Mesenchymal stem cell (in vitro differentiated cells and primary cell): ENCODE data around the gene SYT12.

Source experiments
- DNase-seq: peaks from one replicate; pipeline ENCODE4 v3.0.0-alpha.2; 2013
- H2AFZ ChIP-seq: one replicate; pipeline ENCODE4 v1.6.1; 2013; ENCODE audit warnings: low read depth, mild to moderate bottlenecking, control low read depth, inconsistent platforms, low read length, moderate library complexity
- H2AK5ac ChIP-seq: 2 replicates; pipeline ENCODE4 v1.6.1; 2013; ENCODE audit warnings: low read length, moderate library complexity, mild to moderate bottlenecking, inconsistent platforms; ENCODE audit not compliant: severe bottlenecking
- H2BK120ac ChIP-seq: one replicate; pipeline ENCODE4 v1.6.1; 2013; ENCODE audit warnings: low read depth, mild to moderate bottlenecking, inconsistent platforms, low read length, moderate library complexity
- H2BK12ac ChIP-seq, 2 experiments: one replicate each; pipeline ENCODE4 v1.6.1; 2013; ENCODE audit warnings: inconsistent platforms in 2 of 2, low read length in 2 of 2, mild to moderate bottlenecking in 2 of 2, moderate library complexity in 2 of 2, control low read depth in 1 of 2
- H2BK15ac ChIP-seq: one replicate; pipeline ENCODE4 v1.6.1; 2013; ENCODE audit warnings: mild to moderate bottlenecking, low read depth, inconsistent platforms; ENCODE audit not compliant: poor library complexity, severe bottlenecking
- H2BK5ac ChIP-seq: 2 replicates; pipeline ENCODE4 v1.6.1; 2013; ENCODE audit warnings: low read depth, mild to moderate bottlenecking, low read length, control low read depth, inconsistent platforms; ENCODE audit not compliant: poor library complexity, severe bottlenecking
- H3K14ac ChIP-seq, 2 experiments: one replicate each; pipeline ENCODE4 v1.6.1; 2013; ENCODE audit warnings: inconsistent platforms in 2 of 2, low read length in 2 of 2, control low read depth in 1 of 2, mild to moderate bottlenecking in 1 of 2, moderate library complexity in 1 of 2
- H3K18ac ChIP-seq, 2 experiments: one replicate each; pipeline ENCODE4 v1.6.1; 2013; ENCODE audit warnings: inconsistent platforms in 2 of 2, low read length in 2 of 2, control low read depth in 1 of 2, low read depth in 1 of 2, mild to moderate bottlenecking in 1 of 2
- H3K23ac ChIP-seq, 2 experiments: one replicate each; pipeline ENCODE4 v1.6.1; 2013; ENCODE audit warnings: inconsistent platforms in 2 of 2, low read length in 2 of 2, mild to moderate bottlenecking in 2 of 2, moderate library complexity in 2 of 2, control low read depth in 1 of 2
- H3K27ac ChIP-seq: 2 replicates; pipeline ENCODE4 v1.5.1; 2013; ENCODE audit warnings: mild to moderate bottlenecking, moderate library complexity, low read length, control low read depth, inconsistent platforms; ENCODE audit not compliant: poor library complexity, severe bottlenecking
- H3K27me3 ChIP-seq, 2 experiments: 2 replicates each; pipeline versions ENCODE4 v1.6.1 to v1.7.0; 2013; ENCODE audit warnings: low read length in 2 of 2, mild to moderate bottlenecking in 2 of 2, moderate library complexity in 2 of 2, control low read depth in 1 of 2, inconsistent platforms in 1 of 2; ENCODE audit not compliant: control insufficient read depth in 1 of 2, insufficient read depth in 1 of 2
- H3K36me3 ChIP-seq, 2 experiments: 2 replicates each; pipeline versions ENCODE4 v1.6.1 to v1.7.0; 2013; ENCODE audit warnings: low read length in 2 of 2, control low read depth in 1 of 2, inconsistent platforms in 1 of 2, low read depth in 1 of 2, mild to moderate bottlenecking in 1 of 2; ENCODE audit not compliant: insufficient read depth in 2 of 2, control insufficient read depth in 1 of 2
- H3K4ac ChIP-seq, 2 experiments: one replicate each; pipeline ENCODE4 v1.6.1; 2013; ENCODE audit warnings: inconsistent platforms in 2 of 2, low read length in 2 of 2, mild to moderate bottlenecking in 2 of 2, moderate library complexity in 2 of 2, control low read depth in 1 of 2, low read depth in 1 of 2
- H3K4me1 ChIP-seq: 2 replicates; pipeline ENCODE4 v1.6.1; 2013; ENCODE audit warnings: low read depth, low read length, control low read depth; ENCODE audit not compliant: control insufficient read depth, insufficient read depth
- H3K4me2 ChIP-seq: 2 replicates; pipeline ENCODE4 v1.6.1; 2013; ENCODE audit warnings: low read length, mild to moderate bottlenecking, inconsistent platforms; ENCODE audit not compliant: poor library complexity, severe bottlenecking
- H3K4me3 ChIP-seq, 2 experiments: 2 replicates each; pipeline versions ENCODE4 v1.5.1 to v1.7.0; 2013; ENCODE audit warnings: low read length in 2 of 2, mild to moderate bottlenecking in 2 of 2, control low read depth in 1 of 2, low read depth in 1 of 2; ENCODE audit not compliant: insufficient read depth in 1 of 2
- H3K79me1 ChIP-seq: replicated peaks from 2 replicates; pipeline ENCODE4 v1.6.1; 2013; ENCODE audit warnings: mild to moderate bottlenecking, control low read depth, low read length, inconsistent platforms; ENCODE audit not compliant: poor library complexity, severe bottlenecking
- H3K9ac ChIP-seq: 2 replicates; pipeline ENCODE4 v1.7.0; 2013; ENCODE audit warnings: mild to moderate bottlenecking, low read length, moderate library complexity
- H3K9me3 ChIP-seq: 2 replicates; pipeline ENCODE4 v1.7.0; 2013; ENCODE audit warnings: mild to moderate bottlenecking, low read length; ENCODE audit not compliant: control insufficient read depth
- H4K8ac ChIP-seq: one replicate; pipeline ENCODE4 v1.6.1; 2013; ENCODE audit warnings: inconsistent platforms, mild to moderate bottlenecking, low read length, moderate library complexity
- H4K91ac ChIP-seq: one replicate; pipeline ENCODE4 v1.6.1; 2013; ENCODE audit warnings: mild to moderate bottlenecking, low read length, inconsistent platforms
- WGBS: methylation state at CpG from one replicate; pipeline ENCODE4 v1.1.7; 2013; ENCODE audit warnings: mixed read lengths; 5-methylcytosine and 5-hydroxymethylcytosine counted together

The SYT12 gene

DNA sequence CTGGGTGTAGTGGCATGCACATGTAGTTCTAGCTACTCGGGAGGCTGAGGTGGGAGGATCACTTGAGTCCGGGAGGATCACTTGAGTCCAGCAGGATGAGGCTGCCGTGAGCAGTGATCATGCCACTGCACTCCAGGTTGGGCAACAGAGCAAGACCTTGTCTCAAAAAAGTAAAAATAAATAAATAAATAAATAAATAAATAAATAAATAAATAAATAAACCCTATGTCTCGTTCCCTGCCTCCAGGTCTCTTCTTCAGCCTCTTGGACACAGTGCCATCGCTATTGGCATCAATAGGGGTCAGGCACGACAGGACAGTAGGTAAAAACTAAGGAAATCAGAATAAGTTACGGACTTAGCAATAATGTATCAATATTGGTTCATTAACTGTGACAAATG lies 23.4 kb upstream of the SYT12 start:
- Histone ChIP-seq H3K27ac (no peak overlapping the region), H4K8ac (no peak overlapping the region), H3K4me2 (no peak overlapping the region), H2BK5ac (no peak overlapping the region), H3K18ac (no peak overlapping the region), H3K36me3 (no peaks in the 10 kb centered on the region), H3K4me3 (no peak overlapping the region), H3K27me3 (no peaks in the 10 kb centered on the region), H3K23ac (no peak overlapping the region), H3K9ac (no peak overlapping the region), H2AK5ac (no peak overlapping the region), H4K91ac (no peak overlapping the region), H3K14ac (no peak overlapping the region), H3K4ac (no peak overlapping the region), H3K4me1 (peaks cover 2% of the 10 kb centered on the region), H2BK15ac (no peak overlapping the region), H2BK120ac (no peak overlapping the region), H3K9me3 (no peaks in the 10 kb centered on the region), H2AFZ (no peak overlapping the region), H2BK12ac (no peak overlapping the region), H3K79me1 (no peaks in the 10 kb centered on the region)
- DNase-seq, result no peak
- 92% methylated on average over 5 of the region's 7 CpGs for WGBS

DNA sequence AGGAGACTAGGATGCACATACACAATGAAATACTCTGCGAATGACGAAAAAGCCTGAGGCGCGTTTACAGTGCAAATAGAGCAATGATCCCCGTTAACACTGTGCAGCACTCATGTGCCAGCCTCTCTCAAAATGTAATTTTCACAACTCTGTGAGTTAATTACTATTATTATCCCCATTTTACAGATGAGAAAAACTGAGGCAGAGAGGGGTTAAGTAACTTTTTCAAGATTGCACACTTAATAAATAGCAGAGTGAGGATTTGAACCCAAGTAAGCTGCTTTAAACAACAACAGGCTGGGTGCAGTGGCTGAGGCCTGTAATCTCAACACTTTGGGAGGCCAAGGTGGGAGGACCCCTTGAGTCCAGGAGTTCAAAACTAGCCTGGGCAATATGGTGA lies 21.6 kb upstream of the SYT12 start:
- no peak for DNase-seq
- Histone ChIP-seq H3K79me1 (no peaks in the 10 kb centered on the region), H3K9ac (no peak overlapping the region), H4K91ac (no peak overlapping the region), H2AFZ (no peak overlapping the region), H3K14ac (no peak overlapping the region), H3K27ac (no peak overlapping the region), H3K18ac (no peak overlapping the region), H3K4me1 (peaks cover 2% of the 10 kb centered on the region), H2BK12ac (no peak overlapping the region), H4K8ac (no peak overlapping the region), H2BK120ac (no peak overlapping the region), H2BK15ac (no peak overlapping the region), H2AK5ac (no peak overlapping the region), H3K36me3 (no peaks in the 10 kb centered on the region), H3K4ac (no peak overlapping the region), H3K9me3 (no peaks in the 10 kb centered on the region), H3K4me2 (no peak overlapping the region), H3K23ac (no peak overlapping the region), H3K4me3 (no peak overlapping the region), H3K27me3 (no peaks in the 10 kb centered on the region), H2BK5ac (no peak overlapping the region)
- WGBS, result 89% methylated on average over 5 of the region's 5 CpGs

DNA sequence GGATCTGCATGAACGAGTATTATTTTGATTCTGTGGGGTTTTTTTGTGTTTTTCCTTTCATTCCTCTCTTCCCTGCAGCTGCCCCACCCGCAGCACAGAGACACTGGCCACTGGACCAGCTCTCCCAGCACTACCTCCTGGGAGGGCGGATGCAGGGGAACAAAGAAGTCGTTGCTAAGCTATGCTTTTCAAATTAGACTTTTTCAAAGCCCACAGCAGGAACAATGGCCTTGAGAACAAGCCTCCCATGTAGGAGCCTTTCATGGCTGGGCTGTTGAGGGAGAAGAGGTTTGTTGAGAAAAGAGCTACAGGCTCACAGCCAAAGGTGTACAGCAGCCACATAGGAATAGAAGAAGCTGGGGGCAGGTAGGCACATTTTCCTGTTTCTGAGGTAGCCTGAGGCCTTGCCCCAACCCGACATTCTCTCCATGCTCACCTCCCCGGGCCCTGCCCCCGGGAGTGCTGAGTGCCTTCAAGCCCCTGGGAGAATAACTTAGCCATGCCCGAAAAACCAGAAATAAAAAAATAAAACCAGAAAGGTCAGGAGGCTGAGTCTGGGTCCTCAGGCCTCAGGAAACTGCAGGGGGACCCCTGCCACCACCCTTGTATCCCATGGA lies 20.5 kb upstream of the SYT12 start:
- H4K8ac ChIP-seq, result no peak overlapping the region
- no peaks in the 10 kb centered on the region for H3K27me3 ChIP-seq
- no peak overlapping the region for H3K9ac ChIP-seq
- no peaks in the 10 kb centered on the region for H3K9me3 ChIP-seq
- no peak overlapping the region for H3K14ac ChIP-seq
- no peak overlapping the region for H3K4me3 ChIP-seq
- H2BK5ac ChIP-seq, result no peak overlapping the region
- H3K79me1 ChIP-seq, result no peaks in the 10 kb centered on the region
- H3K36me3 ChIP-seq, result no peaks in the 10 kb centered on the region
- no peak overlapping the region for H2BK12ac ChIP-seq
- H3K18ac ChIP-seq, result no peak overlapping the region
- no peak for DNase-seq
- no peak overlapping the region for H2AFZ ChIP-seq
- no peak overlapping the region for H4K91ac ChIP-seq
- H3K4ac ChIP-seq, result no peak overlapping the region
- no peak overlapping the region for H2BK15ac ChIP-seq
- H3K23ac ChIP-seq, result no peak overlapping the region
- H3K4me1 ChIP-seq, result no peaks in the 10 kb centered on the region
- WGBS, result 46% methylated on average over 6 of the region's 8 CpGs
- H2AK5ac ChIP-seq, result no peak overlapping the region
- no peak overlapping the region for H3K27ac ChIP-seq
- no peak overlapping the region for H2BK120ac ChIP-seq
- H3K4me2 ChIP-seq, result no peak overlapping the region

DNA sequence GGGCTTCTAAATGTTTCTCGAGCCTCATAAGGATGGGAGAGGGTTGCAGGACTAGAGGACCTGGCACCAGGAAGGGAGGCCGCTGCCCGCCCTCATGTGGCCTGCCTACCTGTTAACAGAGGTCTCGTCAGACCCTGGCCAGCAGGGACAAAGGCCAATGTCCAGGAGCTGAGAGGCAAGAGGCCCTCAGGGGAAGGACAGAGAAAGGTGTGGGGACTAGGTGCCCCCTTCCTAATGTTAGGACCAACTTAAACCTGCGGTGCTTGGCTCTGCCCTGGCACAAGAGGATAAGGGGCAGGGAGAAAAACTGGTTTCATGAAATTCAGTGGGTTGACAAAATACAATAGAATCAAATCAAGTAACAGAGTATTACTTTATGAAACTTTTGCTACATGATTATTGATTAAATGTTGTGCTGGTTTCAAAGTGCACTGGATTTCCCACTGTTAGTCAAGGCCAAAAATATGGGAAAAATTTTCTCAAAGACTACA lies 20.0 kb upstream of the SYT12 start:
- no peak overlapping the region for H3K23ac ChIP-seq
- H2BK15ac ChIP-seq, result no peak overlapping the region
- H3K18ac ChIP-seq, result no peak overlapping the region
- no peak overlapping the region for H2BK120ac ChIP-seq
- peak overlapping the region; percentile 7 for H4K91ac ChIP-seq
- H4K8ac ChIP-seq, result no peak overlapping the region
- H2BK5ac ChIP-seq, result no peak overlapping the region
- H3K27ac ChIP-seq, result no peak overlapping the region
- DNase-seq, result no peak
- H3K9me3 ChIP-seq, result no peaks in the 10 kb centered on the region
- no peaks in the 10 kb centered on the region for H3K79me1 ChIP-seq
- no peak overlapping the region for H2AK5ac ChIP-seq
- H3K9ac ChIP-seq, result no peak overlapping the region
- no peak overlapping the region for H3K14ac ChIP-seq
- no peak overlapping the region for H3K4me3 ChIP-seq
- no peak overlapping the region for H3K4ac ChIP-seq
- H2AFZ ChIP-seq, result no peak overlapping the region
- WGBS, result 88% methylated on average over 5 of the region's 5 CpGs
- H3K27me3 ChIP-seq, result no peaks in the 10 kb centered on the region
- no peak overlapping the region for H3K4me2 ChIP-seq
- peak overlapping the region in 1 of 2 experiments; percentile 55 for H2BK12ac ChIP-seq
- no peaks in the 10 kb centered on the region for H3K4me1 ChIP-seq
- H3K36me3 ChIP-seq, result no peaks in the 10 kb centered on the region
